GM21515 (cell line): ENCODE measurements around the gene RRAS2.

Source experiments
- ATAC-seq: cut with Tn5 transposase; IDR thresholded peaks from one replicate; pipeline ENCODE4 v1.9.1; 2021; ENCODE audit not compliant: unreplicated experiment

The RRAS2 gene

DNA sequence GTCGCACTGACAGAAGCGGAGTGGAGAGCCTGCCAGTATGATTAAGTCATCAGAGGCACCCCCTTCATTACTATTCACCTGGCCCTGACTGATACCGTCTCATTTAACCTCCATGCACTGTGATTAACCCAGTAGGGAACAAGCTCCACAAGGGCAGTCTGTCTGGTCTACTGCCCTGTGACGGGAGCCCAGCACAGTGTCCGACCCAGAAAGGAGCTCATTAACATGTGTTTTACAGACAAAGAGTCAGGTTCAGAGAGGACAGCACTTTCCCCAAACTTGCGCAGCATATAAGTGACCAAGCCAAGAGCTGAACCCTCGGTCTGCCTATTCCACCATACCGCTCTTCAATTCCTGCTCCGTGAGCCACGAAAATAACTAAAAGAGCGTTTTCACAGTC is 129.5 kb downstream of the RRAS2 start:
- no peak for ATAC-seq

DNA sequence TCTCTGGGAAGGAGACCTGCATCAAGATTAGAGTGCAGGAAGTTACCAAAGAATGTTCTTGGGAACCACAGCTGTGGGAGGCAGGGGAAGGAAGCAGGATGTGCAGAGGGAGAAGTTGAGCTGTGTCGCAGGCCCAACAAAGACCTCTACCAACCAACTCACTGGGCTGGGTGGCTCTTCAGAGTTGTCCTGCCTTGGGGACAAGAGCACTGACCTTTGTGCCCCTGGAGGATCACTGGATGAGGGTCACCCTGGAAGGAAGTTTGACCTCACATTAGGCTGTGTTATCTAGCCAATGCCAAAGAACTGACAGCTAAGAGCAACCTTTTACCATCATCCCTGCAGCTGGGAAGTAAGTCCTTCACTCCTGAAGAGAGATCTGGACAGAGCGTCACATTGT is 130.6 kb downstream of the RRAS2 start:
- no peak for ATAC-seq
